ENCODE measurements around the gene DPM3. TPM values are rescaled to one million over a fixed set of nuclear protein-coding genes. Genes with fewer than 3 reads are reported as not detected.

The DPM3 gene
- total RNA-seq, 1 donor from 2014 or later = 49.7 TPM

DNA sequence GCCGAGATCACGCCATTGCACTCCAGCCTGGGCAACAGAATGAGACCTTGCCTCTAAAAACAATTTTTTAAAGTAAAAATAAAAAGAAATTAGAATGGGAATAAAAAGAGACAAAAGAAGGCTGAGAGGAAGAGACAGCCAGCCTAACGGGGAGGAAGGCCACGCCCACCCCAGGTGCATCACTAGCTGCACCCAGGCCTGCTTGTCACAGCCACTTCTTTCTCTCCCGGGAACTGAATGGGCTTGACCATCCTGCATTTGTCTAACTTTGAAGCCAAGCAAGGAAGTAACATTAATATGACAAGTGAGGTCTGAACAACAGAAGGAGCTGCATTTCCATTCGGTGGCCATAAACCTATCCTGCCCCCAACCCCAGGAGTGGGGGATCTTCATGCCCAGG is 33.5 kb downstream of the DPM3 start:
- Mint-ChIP-seq H3K9me3 (no peaks in the 10 kb centered on the region), H3K4me1 (peaks cover 10% of the 10 kb centered on the region), H3K27ac (no peak overlapping the region), H3K36me3 (no peaks in the 10 kb centered on the region), H3K4me3 (no peak overlapping the region), H3K27me3 (ENCODE audit: low read depth) (peaks cover 3% of the 10 kb centered on the region)
- TF ChIP-seq, protein P1, sequence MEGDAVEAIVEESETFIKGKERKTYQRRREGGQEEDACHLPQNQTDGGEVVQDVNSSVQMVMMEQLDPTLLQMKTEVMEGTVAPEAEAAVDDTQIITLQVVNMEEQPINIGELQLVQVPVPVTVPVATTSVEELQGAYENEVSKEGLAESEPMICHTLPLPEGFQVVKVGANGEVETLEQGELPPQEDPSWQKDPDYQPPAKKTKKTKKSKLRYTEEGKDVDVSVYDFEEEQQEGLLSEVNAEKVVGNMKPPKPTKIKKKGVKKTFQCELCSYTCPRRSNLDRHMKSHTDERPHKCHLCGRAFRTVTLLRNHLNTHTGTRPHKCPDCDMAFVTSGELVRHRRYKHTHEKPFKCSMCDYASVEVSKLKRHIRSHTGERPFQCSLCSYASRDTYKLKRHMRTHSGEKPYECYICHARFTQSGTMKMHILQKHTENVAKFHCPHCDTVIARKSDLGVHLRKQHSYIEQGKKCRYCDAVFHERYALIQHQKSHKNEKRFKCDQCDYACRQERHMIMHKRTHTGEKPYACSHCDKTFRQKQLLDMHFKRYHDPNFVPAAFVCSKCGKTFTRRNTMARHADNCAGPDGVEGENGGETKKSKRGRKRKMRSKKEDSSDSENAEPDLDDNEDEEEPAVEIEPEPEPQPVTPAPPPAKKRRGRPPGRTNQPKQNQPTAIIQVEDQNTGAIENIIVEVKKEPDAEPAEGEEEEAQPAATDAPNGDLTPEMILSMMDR (IDR thresholded peaks at IDR 0.05; ENCODE audit: unreplicated experiment) = no peak
- no peak for DNase-seq (ENCODE audit: low spot score in 2 of 2, unreplicated experiment in 2 of 2)

DNA sequence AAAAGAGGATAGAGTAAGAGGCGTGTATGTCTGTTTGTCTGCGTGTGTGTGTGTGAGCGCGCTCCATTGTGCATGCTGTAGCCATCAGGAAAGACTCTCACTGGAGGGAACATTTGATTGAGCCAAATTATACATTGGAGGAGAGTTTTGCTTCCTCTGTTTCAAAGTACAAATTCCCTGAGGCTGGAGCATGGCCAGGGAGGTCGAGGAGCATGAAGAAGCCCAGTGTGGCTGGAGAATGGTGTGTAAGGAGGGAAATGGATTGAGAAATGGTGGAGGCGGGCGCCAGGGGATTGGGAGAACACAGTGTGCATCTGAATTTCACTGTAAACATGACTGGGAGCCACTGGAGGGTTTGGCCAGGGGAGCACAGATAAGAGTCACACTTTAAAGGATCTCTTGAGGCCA is 34.7 kb downstream of the DPM3 start:
- TF ChIP-seq, protein P1 (IDR thresholded peaks at IDR 0.05; ENCODE audit: unreplicated experiment) = no peak
- H3K27me3 Mint-ChIP-seq (ENCODE audit: low read depth) = peaks cover 3% of the 10 kb centered on the region
- no peaks in the 10 kb centered on the region for H3K9me3 Mint-ChIP-seq
- DNase-seq (ENCODE audit: low spot score in 2 of 2, unreplicated experiment in 2 of 2) = no peak
- no peak overlapping the region for H3K27ac Mint-ChIP-seq
- H3K36me3 Mint-ChIP-seq = no peaks in the 10 kb centered on the region
- H3K4me3 Mint-ChIP-seq = no peak overlapping the region
- peaks cover 4% of the 10 kb centered on the region for H3K4me1 Mint-ChIP-seq

DNA sequence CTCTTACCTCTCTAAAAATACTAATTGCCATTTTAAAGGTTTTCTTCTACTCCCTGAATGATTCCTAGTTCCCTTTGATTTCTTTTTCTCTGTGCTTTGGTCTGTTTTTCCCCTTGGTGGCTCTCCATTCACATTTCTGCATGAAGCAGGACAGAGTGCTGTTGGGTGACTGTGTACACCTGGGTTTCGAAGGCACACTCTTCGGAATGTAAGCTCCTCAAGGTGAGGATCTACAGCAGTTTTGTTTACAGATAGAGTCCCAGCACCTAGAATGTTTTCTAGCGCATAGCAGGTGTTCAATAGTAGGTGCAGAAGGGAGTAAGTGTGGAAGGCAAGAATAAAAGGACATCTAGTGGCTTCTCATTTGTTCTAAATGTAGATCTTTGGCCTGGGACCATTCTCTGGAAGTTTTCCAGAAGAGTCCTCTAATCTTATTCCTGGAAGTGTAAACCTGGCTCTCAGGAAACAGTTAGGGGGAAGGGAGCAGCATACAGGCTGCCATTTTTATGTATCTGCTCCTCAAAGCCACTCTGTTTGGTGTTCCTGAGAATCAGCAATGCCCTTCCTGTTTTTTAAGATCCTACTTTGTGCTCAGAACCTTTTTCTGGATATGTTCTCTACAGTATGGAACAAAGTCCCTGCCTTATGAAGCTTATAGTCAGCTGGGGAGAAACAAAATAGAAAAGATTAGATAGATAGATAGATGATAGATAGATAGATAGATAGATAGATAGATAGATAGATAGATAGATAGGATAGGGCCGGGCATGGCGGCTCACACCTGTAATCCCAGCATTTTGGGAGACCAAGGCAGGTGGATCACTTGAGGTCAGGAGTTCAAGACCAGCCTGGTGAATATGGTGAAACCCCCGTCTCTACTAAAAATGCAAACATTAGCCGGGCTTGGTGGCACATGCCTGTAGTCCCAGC is 35.5 kb downstream of the DPM3 start:
- Mint-ChIP-seq H3K27me3 (ENCODE audit: low read depth) (peaks cover 3% of the 10 kb centered on the region), H3K4me1 (no peaks in the 10 kb centered on the region)
- DNase-seq (ENCODE audit: low spot score in 2 of 2, unreplicated experiment in 2 of 2) = no peak

DNA sequence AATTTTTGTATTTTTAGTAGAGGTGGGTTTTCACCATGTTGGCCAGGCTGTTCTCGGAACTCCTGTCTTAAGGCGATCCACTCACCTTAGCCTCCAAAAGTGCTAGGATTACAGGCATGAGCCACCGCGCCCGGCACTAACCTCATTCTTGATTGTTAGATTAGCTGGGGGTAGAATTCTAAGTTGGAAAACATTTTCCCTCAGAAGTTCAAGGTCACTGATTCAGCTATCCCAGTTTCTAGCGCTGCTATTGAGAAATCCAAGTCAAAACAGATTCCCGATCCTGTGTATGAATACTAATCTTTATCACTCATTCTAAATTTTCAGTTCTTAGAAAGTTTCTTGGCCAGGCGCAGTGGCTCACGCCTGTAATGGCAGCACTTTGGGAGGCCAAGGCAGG is 37.0 kb downstream of the DPM3 start:
- Mint-ChIP-seq H3K36me3 (no peaks in the 10 kb centered on the region), H3K4me1 (no peaks in the 10 kb centered on the region), H3K27me3 (ENCODE audit: low read depth) (peaks cover 4% of the 10 kb centered on the region), H3K9me3 (no peaks in the 10 kb centered on the region), H3K27ac (no peak overlapping the region), H3K4me3 (no peak overlapping the region)
- no peak for DNase-seq (ENCODE audit: low spot score in 2 of 2, unreplicated experiment in 2 of 2)
- TF ChIP-seq, protein P1 (IDR thresholded peaks at IDR 0.05; ENCODE audit: unreplicated experiment) = no peak

More for the DNA sequence above, 35.5 kb downstream of the DPM3 start:
- TF ChIP-seq, protein P1 (IDR thresholded peaks at IDR 0.05; ENCODE audit: unreplicated experiment) = no peak
- Mint-ChIP-seq H3K9me3 (no peaks in the 10 kb centered on the region), H3K4me3 (no peak overlapping the region), H3K27ac (no peak overlapping the region), H3K36me3 (no peaks in the 10 kb centered on the region)

DNA sequence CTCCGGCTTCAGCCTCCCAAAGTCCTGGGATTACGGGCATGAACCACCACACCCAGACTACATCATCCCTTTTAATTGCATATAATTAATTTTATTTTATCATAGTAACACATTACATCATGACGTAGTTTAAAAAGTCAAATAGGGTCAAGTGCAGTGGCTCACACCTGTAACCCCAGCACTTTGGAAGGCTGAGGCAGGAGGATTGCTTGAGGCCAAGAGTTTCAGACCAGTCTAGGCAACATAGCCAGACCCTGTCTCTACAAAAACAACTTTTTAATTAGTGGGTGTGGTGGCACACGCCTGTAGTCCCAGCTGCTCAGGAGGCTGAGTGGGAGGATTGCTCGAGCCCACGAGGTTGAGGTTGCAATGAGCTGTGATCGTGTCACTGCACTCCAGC is 41.0 kb downstream of the DPM3 start:
- Mint-ChIP-seq H3K36me3 (no peaks in the 10 kb centered on the region), H3K4me3 (no peak overlapping the region), H3K4me1 (peaks cover 12% of the 10 kb centered on the region), H3K9me3 (no peaks in the 10 kb centered on the region), H3K27me3 (ENCODE audit: low read depth) (peaks cover 1% of the 10 kb centered on the region), H3K27ac (no peak overlapping the region)
- DNase-seq (ENCODE audit: low spot score in 2 of 2, unreplicated experiment in 2 of 2) = no peak
- TF ChIP-seq, protein P1 (IDR thresholded peaks at IDR 0.05; ENCODE audit: unreplicated experiment) = no peak

Measured in mesothelial cell of epicardium (in vitro differentiated cells).